Stimulated activated CD4-positive, alpha-beta T cell treated with anti-CD3 and anti-CD28 coated beads, Interleukin-2, amount 100 ng/mL, for 24 hours (primary cell): Measurements from ENCODE around the gene MAP3K1.
A peak's percentile ranks its signal among the peaks of the same experiment; 100 is the strongest.

ENCODE experiments used
- DNase-seq, 2 donors: peaks; one replicate each; pipeline ENCODE4 v3.0.0-alpha.2; 2020

Gene MAP3K1

DNA sequence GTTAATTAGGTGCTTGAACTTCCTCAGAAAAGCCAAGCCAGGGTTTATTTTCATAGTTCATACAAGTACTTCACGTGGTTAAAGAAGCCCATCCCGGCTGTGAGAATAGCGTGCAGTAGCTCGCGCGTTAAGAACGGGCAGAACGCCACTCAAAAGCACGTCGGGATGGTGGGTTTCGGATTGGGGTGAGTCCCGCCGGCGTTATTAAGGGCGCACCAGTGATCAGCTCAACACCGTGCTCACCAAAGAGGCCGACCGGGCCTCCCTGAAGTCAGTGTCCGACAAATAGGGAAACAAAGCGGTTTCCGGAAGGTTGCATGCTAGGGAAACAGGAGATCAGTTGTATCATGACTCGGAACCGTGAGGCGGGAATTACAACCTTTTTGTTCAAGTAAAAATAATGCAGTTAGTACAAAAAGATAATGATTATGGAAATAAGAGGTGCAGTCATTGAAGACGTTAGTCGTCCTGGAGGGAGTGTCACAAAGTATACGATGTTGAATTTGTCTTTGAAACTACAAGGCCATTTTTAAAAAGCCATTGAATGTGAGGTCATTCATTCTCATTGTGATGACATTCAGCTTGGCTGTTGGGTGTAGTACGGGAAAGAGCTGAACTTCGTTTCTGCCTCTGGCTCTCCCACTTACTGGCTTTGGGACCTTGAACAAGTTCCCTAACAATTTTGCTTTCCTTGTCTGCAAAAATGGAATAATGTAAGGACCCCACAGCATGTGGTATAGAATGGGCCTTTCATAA lies 95.0 kb downstream of the MAP3K1 start:
- peak; percentile 47 to 52 for DNase-seq

DNA sequence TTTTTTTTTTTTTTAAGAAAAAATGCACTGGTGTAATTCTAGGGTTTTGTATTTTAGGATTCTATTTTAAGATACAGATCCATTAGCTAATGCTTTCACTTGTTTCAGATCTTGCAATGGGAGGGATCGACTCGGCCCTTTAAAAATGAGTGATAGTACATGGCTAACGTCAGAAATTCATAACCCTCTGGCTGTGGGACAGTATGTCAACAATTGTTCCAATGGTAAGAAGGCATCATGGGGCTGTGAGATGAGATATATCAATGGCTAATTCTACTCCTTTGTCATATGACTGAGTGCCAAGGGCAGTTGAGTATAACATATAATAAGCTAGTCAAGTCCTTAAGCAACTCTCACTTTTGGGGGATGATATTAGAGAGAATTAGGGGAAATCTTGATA lies 98.4 kb downstream of the MAP3K1 start:
- no peak for DNase-seq

DNA sequence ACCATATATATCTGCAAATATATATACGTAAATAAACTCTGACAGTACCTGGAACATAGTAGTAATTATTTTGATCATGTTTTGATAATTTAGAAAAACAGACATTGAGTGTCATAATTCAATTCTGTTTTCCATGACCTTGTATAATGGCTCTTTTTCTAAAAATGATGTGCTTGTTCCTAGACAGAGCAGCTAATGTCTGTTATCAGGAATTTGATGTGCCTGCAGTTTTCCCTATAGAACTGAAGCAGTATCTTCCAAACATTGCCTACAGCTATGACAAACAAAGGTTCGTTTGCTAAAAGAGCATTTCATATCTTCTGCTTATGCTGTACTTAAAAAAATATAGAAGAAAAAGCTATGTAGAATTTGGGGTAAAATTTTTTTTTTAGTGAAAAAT lies 99.3 kb downstream of the MAP3K1 start:
- no peak for DNase-seq

DNA sequence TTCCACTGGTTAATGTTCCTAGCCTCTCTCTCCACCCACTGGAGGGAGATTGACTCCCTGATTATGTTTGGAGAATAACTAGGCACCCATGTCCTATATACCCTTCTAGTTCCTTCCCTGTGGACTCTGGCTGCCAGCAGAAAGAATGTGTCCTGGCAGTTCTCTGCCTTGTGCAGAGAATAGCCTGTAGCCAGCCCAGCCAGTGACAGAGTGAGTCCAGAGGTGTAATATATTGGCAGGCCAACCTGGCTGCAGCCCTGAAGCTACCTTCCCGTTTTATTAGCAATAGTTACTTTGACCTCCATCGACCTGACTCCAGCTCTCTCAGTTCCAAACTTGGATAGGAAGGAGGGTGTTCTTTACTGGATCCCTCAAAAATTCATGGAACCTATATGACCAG lies 102.2 kb downstream of the MAP3K1 start:
- no peak for DNase-seq

DNA sequence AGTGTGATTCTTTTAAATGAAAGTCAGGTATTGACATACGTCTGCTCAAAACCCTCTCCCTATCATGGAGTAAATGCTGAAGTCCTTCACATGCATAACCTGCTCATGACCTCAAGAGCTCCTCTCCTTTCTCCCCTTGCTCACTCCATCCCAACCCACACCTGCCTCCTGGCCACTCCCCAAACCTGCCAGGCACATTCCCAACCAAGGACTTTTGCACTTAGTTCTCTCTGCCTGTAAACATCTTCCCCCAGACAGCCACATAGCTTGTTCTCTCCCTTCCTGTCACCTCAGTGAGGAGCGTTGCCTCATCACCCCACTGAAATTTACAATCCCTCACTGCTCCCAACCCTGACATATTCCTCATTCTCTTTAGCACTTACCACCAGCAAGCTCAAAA lies 102.7 kb downstream of the MAP3K1 start:
- DNase-seq = no peak

DNA sequence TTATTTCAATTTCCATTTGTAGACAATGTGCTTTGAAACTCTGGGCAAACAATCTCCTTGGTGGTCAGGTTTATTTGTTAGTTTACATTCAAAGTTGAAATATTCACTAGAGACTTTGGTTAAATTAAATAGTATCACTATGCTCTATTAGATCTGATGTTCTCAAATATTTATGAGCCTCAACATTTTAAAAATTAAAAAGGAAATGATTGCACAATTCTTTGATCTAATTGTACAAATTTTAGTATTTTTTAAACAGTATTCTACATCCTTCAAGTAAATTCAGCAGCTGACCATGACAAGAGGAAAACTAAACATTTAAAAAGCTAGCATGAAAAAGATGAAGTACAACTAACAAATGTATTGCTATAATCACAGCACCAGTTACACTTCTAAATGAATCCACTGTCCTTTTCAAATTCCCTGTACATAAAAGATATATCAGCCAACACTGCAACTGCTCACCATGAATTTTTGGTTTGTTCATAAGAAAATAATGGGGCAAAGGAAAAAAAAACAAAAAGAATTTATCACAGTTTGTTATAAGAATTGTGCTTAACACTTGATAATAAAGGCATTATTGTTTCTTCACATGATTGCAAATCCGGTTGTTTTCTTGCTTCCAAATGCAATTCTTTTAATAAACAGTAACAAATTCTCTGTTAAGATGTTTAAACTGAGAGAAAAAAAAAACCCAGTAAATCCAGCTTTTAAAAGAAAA lies 104.8 kb downstream of the MAP3K1 start:
- no peak for DNase-seq

DNA sequence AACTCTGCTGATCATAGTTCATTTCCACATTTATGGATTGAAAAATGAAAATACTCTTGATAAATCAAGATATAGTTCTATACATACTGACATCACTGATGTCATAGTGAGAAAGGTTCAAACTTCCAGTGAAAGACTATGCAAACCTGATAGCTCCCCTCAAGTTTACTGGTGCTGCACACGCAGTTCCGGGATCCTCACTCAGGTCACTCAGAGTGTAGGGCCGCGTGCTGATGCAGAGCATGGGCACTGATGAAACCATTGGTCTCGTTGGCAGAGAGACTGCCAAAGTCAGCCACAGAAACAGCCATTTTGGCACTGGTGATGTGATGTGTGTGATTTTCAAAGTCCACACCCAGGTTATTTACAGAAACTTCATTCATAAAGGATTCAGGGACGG lies 107.6 kb downstream of the MAP3K1 start:
- no peak for DNase-seq

DNA sequence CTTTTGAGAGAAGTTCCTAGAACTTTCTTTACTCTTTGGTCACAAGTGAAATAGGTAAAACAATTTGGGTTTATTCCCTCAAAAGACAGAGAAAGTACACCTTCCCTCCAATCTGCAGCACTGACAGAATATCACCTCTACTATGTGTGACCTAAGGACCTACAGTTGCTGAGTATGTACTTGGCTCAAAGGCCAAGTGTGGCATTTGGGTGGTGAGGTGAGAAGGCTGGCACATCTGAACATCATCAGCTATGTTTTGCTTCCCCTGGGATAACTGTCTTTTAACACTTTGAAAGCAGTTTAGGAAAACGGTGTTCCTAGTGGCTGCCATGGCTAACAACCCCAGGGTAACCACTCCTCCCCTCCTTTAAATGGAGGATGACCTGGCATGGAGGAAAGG lies 119.0 kb downstream of the MAP3K1 start:
- no peak for DNase-seq

DNA sequence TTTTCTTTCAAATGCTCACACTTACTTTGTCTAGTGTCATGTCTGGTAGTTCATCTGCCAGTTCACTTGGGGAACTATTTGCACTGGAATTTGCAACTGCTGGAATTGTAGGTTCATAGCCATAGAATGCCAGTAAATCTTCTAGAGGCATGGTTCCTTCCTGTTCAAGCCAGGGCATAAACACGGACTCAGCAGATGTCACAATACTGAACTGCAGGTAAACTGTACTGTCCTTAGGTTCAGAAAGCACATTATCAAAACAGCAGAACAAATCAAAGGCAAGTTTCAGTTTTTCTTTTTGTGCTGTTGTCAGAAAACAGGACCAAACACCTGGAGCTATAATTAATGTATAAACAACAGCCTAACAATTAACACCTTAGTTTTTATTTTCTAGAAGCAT lies 123.5 kb downstream of the MAP3K1 start:
- no peak for DNase-seq

DNA sequence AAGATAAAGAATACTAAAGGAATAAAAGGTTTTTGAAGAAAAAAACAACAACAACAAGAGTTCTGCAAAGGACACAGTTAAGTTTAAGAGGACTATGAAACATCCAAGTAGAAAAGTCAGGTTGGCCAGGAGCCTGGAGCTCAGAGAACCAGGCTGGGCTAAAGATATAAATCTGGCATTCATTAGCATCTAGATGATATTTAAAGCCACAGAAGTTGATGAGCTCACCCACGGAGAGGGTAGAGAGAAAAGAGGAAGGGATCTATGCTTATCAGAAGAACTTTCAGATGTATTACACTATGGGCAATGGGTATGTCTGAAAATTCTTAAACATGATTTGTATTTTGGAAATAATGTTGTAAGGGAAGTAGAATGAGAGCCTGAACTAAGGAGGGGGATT lies 126.6 kb downstream of the MAP3K1 start:
- DNase-seq = no peak
